ENCODE results near the gene THBS1. TPM values are rescaled to one million over a fixed set of nuclear protein-coding genes. Genes with fewer than 3 reads are reported as not detected.

Gene THBS1
- total RNA-seq, 2 donors from 2014 or later, result 13.9 to 16.5 TPM

DNA sequence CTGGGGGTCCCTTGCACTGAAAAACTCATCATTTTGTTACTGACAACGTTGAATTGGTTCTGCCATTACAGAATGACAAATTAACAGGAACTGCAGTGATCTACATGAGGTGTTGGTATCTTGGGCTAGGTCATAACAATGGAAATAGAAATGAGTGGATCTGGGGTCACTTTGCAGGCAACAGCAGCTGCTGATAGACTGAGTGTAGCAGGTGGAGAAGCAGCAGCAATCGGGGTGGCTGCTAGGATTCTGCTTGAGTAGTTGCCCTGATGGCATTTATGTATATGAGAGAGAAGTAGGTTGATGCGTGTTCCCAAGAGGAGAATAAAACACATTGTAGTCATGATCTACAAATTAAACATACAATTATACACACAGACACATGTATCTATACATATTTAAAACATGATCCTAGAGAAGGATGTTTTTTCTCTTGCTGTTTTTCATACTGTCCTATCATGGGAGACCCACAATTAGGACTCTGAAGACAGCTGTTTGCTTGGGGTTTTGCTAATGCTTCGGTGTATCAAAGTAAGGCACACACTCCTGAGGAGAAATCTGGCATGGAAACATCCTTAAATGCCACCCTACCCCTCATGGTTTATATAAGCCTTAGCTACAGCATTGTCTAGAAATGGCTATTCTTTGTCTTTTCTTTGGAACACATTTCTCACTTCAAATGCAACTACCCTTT lies 15.8 kb upstream of the THBS1 start:
- Histone ChIP-seq H3K27ac (ENCODE audit: low read depth, low read length) (no peak overlapping the region), H3K4me1 (ENCODE audit: control insufficient read depth, insufficient read depth, low read length) (no peaks in the 10 kb centered on the region), H3K27me3 (ENCODE audit: control insufficient read depth, insufficient read depth, low read length, poor library complexity, severe bottlenecking) (no peaks in the 10 kb centered on the region), H3K4me3 (ENCODE audit: low read length) (no peak overlapping the region), H3K9ac (ENCODE audit: extremely low read depth, low read length, poor library complexity, severe bottlenecking) (no peak overlapping the region), H3K36me3 (ENCODE audit: control insufficient read depth, insufficient read depth, low read length) (no peaks in the 10 kb centered on the region), H3K9me3 (ENCODE audit: control insufficient read depth, low read length) (no peaks in the 10 kb centered on the region)
- 92 to 100% methylated on average over 2 to 3 of the region's 4 CpGs for WGBS, 2 experiments (ENCODE audit: insufficient coverage in 1 of 2, insufficient read length in 1 of 2)
- Mint-ChIP-seq H3K4me1 (no peaks in the 10 kb centered on the region), H3K9me3 (no peaks in the 10 kb centered on the region), H3K36me3 (ENCODE audit: low read depth) (no peaks in the 10 kb centered on the region), H3K27me3 (ENCODE audit: insufficient read depth) (no peaks in the 10 kb centered on the region), H3K27ac (no peak overlapping the region), H3K4me3 (no peak overlapping the region)
- DNase-seq, result no peak
- TF ChIP-seq, protein P1, sequence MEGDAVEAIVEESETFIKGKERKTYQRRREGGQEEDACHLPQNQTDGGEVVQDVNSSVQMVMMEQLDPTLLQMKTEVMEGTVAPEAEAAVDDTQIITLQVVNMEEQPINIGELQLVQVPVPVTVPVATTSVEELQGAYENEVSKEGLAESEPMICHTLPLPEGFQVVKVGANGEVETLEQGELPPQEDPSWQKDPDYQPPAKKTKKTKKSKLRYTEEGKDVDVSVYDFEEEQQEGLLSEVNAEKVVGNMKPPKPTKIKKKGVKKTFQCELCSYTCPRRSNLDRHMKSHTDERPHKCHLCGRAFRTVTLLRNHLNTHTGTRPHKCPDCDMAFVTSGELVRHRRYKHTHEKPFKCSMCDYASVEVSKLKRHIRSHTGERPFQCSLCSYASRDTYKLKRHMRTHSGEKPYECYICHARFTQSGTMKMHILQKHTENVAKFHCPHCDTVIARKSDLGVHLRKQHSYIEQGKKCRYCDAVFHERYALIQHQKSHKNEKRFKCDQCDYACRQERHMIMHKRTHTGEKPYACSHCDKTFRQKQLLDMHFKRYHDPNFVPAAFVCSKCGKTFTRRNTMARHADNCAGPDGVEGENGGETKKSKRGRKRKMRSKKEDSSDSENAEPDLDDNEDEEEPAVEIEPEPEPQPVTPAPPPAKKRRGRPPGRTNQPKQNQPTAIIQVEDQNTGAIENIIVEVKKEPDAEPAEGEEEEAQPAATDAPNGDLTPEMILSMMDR (conservative IDR thresholded peaks at IDR 0.05), result no peak

DNA sequence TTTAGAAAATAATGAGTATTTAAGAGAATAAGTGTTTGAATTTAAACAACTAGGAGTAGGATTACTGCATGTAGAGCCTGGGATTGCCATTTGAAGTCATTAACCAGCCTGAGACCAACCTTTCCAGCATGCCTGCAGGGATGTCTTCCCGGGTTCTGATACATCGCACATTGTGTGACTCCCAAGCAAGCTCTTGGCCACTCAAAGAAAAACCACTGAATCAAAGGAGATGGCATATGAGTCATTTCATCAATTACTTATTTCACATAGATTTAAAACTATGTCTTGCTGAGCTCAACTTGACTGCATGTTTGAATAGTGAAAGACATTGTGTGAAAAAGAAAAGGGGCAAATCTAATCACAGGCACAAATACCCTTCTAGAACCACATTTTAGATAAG lies 15.0 kb upstream of the THBS1 start:
- Mint-ChIP-seq H3K4me1 (no peaks in the 10 kb centered on the region), H3K27ac (no peak overlapping the region), H3K36me3 (ENCODE audit: low read depth) (no peaks in the 10 kb centered on the region), H3K9me3 (no peaks in the 10 kb centered on the region), H3K27me3 (ENCODE audit: insufficient read depth) (no peaks in the 10 kb centered on the region), H3K4me3 (no peak overlapping the region)
- no peak overlapping the region for H3K9ac ChIP-seq (ENCODE audit: extremely low read depth, low read length, poor library complexity, severe bottlenecking)
- H3K4me1 ChIP-seq (ENCODE audit: control insufficient read depth, insufficient read depth, low read length), result no peaks in the 10 kb centered on the region
- H3K9me3 ChIP-seq (ENCODE audit: control insufficient read depth, low read length), result no peaks in the 10 kb centered on the region
- DNase-seq, result no peak
- no peaks in the 10 kb centered on the region for H3K27me3 ChIP-seq (ENCODE audit: control insufficient read depth, insufficient read depth, low read length, poor library complexity, severe bottlenecking)
- TF ChIP-seq, protein P1 (conservative IDR thresholded peaks at IDR 0.05), result no peak
- no peak overlapping the region for H3K4me3 ChIP-seq (ENCODE audit: low read length)
- H3K27ac ChIP-seq (ENCODE audit: low read depth, low read length), result no peak overlapping the region
- no peaks in the 10 kb centered on the region for H3K36me3 ChIP-seq (ENCODE audit: control insufficient read depth, insufficient read depth, low read length)
- 89 to 100% methylated on average over 2 of the region's 2 CpGs for WGBS, 2 experiments (ENCODE audit: insufficient coverage in 1 of 2, insufficient read length in 1 of 2)

DNA sequence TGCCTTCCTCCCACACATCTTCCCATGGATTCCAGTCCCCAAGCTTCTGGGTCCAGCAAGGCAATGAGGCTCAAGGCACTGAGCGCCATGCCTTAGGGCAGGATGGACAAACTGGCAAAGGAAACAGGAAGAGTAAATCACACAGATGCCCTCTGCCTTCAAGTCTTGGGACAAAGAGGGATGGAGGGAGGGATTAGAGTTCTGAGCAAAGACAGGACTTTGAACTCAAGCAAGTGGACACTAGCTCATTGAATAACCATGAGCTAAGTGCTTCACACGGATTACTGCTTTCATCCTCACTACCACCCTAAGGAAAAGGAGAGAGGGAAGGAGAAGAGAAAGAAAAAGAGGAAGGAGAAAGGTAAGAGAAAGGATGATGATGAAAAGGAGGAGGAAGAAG lies 7.6 kb upstream of the THBS1 start:
- no peaks in the 10 kb centered on the region for H3K36me3 ChIP-seq (ENCODE audit: control insufficient read depth, insufficient read depth, low read length)
- Mint-ChIP-seq H3K4me3 (no peak overlapping the region), H3K4me1 (no peaks in the 10 kb centered on the region), H3K27me3 (ENCODE audit: insufficient read depth) (peaks cover 30% of the 10 kb centered on the region), H3K9me3 (no peaks in the 10 kb centered on the region), H3K36me3 (ENCODE audit: low read depth) (no peaks in the 10 kb centered on the region), H3K27ac (no peak overlapping the region)
- no peak overlapping the region for H3K27ac ChIP-seq (ENCODE audit: low read depth, low read length)
- no peaks in the 10 kb centered on the region for H3K9me3 ChIP-seq (ENCODE audit: control insufficient read depth, low read length)
- H3K9ac ChIP-seq (ENCODE audit: extremely low read depth, low read length, poor library complexity, severe bottlenecking), result no peak overlapping the region
- no peaks in the 10 kb centered on the region for H3K4me1 ChIP-seq (ENCODE audit: control insufficient read depth, insufficient read depth, low read length)
- H3K4me3 ChIP-seq (ENCODE audit: low read length), result no peak overlapping the region
- TF ChIP-seq, protein P1 (conservative IDR thresholded peaks at IDR 0.05), result no peak
- no peaks in the 10 kb centered on the region for H3K27me3 ChIP-seq (ENCODE audit: control insufficient read depth, insufficient read depth, low read length, poor library complexity, severe bottlenecking)
- 86 to 97% methylated on average over 1 of the region's 2 CpGs for WGBS, 2 experiments (ENCODE audit: insufficient coverage in 1 of 2, insufficient read length in 1 of 2)
- DNase-seq, result no peak
